Inflammatory macrophage treated with lipopolysaccharide for 4 hours (primary cell): ENCODE results near the gene PHF2.
"Not testable (repeated sequence)": the region's sequence is repeated elsewhere in the genome, so short reads cannot be mapped to it uniquely, and the experiment has no call there.

Experiments
- DNase-seq: peaks from one replicate; pipeline ENCODE4 v3.0.0-alpha.2; 2020

The PHF2 gene

GRCh38 chr9:93655621-93656425 is 79.4 kb downstream of the PHF2 start:
- DNase-seq, result no peak

GRCh38 chr9:93656426-93657239 is 80.2 kb downstream of the PHF2 start:
- no peak for DNase-seq

GRCh38 chr9:93657331-93658111 is 81.1 kb downstream of the PHF2 start:
- no peak for DNase-seq

GRCh38 chr9:93658184-93658925 is 82.0 kb downstream of the PHF2 start:
- DNase-seq, result no peak

GRCh38 chr9:93659044-93659836 is 82.9 kb downstream of the PHF2 start:
- DNase-seq, result no peak

GRCh38 chr9:93659837-93660177 is 83.4 kb downstream of the PHF2 start:
- no peak for DNase-seq

- no peak for DNase-seq
These were observed 84.1 kb downstream of the PHF2 start for GRCh38 chr9:93660352-93661046.

GRCh38 chr9:93661591-93661990 is 85.2 kb downstream of the PHF2 start:
- no peak for DNase-seq

- DNase-seq, result no peak
These were observed 85.7 kb downstream of the PHF2 start for GRCh38 chr9:93662016-93662638.

- no peak for DNase-seq
These were observed 86.7 kb downstream of the PHF2 start for GRCh38 chr9:93662952-93663572.

- no peak for DNase-seq
These were observed 87.6 kb downstream of the PHF2 start for GRCh38 chr9:93663877-93664548.

GRCh38 chr9:93664549-93665120 is 88.3 kb downstream of the PHF2 start:
- no peak for DNase-seq

- DNase-seq, result no peak
These were observed 88.8 kb downstream of the PHF2 start for GRCh38 chr9:93665128-93665636.

GRCh38 chr9:93665637-93666438 is 89.5 kb downstream of the PHF2 start:
- DNase-seq, result no peak

- DNase-seq, result not testable (repeated sequence)
These were observed 90.0 kb downstream of the PHF2 start for GRCh38 chr9:93666439-93666784.

GRCh38 chr9:93667006-93667405 is 90.6 kb downstream of the PHF2 start:
- no peak for DNase-seq

GRCh38 chr9:93667627-93668026 is 91.2 kb downstream of the PHF2 start:
- no peak for DNase-seq

GRCh38 chr9:93668261-93668871 is 92.0 kb downstream of the PHF2 start:
- DNase-seq, result no peak
